Naive thymus-derived CD4-positive, alpha-beta T cell (primary cell): ENCODE results near the gene STEAP3. TPM values are rescaled to one million over a fixed set of nuclear protein-coding genes. Genes with fewer than 3 reads are reported as not detected.

ENCODE experiments used
- ATAC-seq: fragments of 150-1000 bp; cut with Tn5 transposase; 2 replicates; pipeline ENCODE4 v1.10.0; 2021; ENCODE audit warnings: mild to moderate bottlenecking, moderate library complexity
- CTCF ChIA-PET: fragments of 350-600 bp; sonication (Branson Sonifier 250); formaldehyde crosslinking; loops from one replicate; lab custom pipeline; 2021; ENCODE audit warnings: antibody characterized with exemption; lab: Charles Lee
- POLR2A ChIA-PET: fragments of 350-600 bp; sonication (Branson Sonifier 250); formaldehyde crosslinking; loops from one replicate; lab custom pipeline; 2021; ENCODE audit warnings: antibody characterized with exemption, inconsistent platforms; lab: Charles Lee
- DNase-seq, 9 donors: peaks; one replicate each; pipeline versions ENCODE4 v3.0.0 to v3.0.0-alpha.2; 2020 to 2022; ENCODE audit warnings: mixed read lengths in 1 of 9
- H3K27ac ChIP-seq: one replicate; pipeline ENCODE4 v1.7.0; 2013; ENCODE audit warnings: mild to moderate bottlenecking, low read depth, low read length, moderate library complexity
- H3K27me3 ChIP-seq, 2 donors: one replicate each; pipeline ENCODE4 v1.7.0; 2013; ENCODE audit warnings: low read length in 2 of 2, mild to moderate bottlenecking in 2 of 2, moderate library complexity in 2 of 2; ENCODE audit not compliant: control insufficient read depth in 2 of 2, insufficient read depth in 2 of 2
- H3K36me3 ChIP-seq, 3 experiments: 1 replicate in 2 of 3; 2 replicates in 1 of 3; pipeline ENCODE4 v1.7.0; 2013; ENCODE audit warnings: low read length in 3 of 3, mild to moderate bottlenecking in 3 of 3, moderate library complexity in 1 of 3; ENCODE audit not compliant: insufficient read depth in 3 of 3, control insufficient read depth in 2 of 3
- H3K4me1 ChIP-seq, 2 donors: one replicate each; pipeline ENCODE4 v1.7.0; 2013; ENCODE audit warnings: low read length in 2 of 2, mild to moderate bottlenecking in 2 of 2, moderate library complexity in 1 of 2; ENCODE audit not compliant: control insufficient read depth in 2 of 2, insufficient read depth in 2 of 2
- H3K4me3 ChIP-seq: 2 replicates; pipeline ENCODE4 v1.7.0; 2013; ENCODE audit warnings: mild to moderate bottlenecking, low read length
- H3K9me3 ChIP-seq, 3 experiments: 1 replicate in 2 of 3; 2 replicates in 1 of 3; pipeline ENCODE4 v1.7.0; 2013; ENCODE audit warnings: low read length in 3 of 3; ENCODE audit not compliant: control insufficient read depth in 2 of 3
- H3K27ac Mint-ChIP-seq, 9 donors: one replicate each; pipeline ENCODE4 v1.8.0; 2020 to 2022; ENCODE audit warnings: mixed read lengths in 9 of 9, mild to moderate bottlenecking in 8 of 9, moderate library complexity in 5 of 9, inconsistent platforms in 2 of 9
- H3K27me3 Mint-ChIP-seq, 5 donors: one replicate each; pipeline ENCODE4 v1.8.0; 2021 to 2022; ENCODE audit warnings: mixed read lengths in 5 of 5, mild to moderate bottlenecking in 1 of 5
- H3K36me3 Mint-ChIP-seq, 5 donors: one replicate each; pipeline ENCODE4 v1.8.0; 2020 to 2022; ENCODE audit warnings: mixed read lengths in 5 of 5, mild to moderate bottlenecking in 3 of 5, inconsistent platforms in 1 of 5
- H3K4me1 Mint-ChIP-seq, 7 donors: one replicate each; pipeline ENCODE4 v1.8.0; 2020 to 2022; ENCODE audit warnings: mixed read lengths in 7 of 7, mild to moderate bottlenecking in 3 of 7, inconsistent platforms in 1 of 7
- H3K4me3 Mint-ChIP-seq, 10 donors: one replicate each; pipeline ENCODE4 v1.8.0; 2020 to 2022; ENCODE audit warnings: mild to moderate bottlenecking in 10 of 10, mixed read lengths in 10 of 10, moderate library complexity in 6 of 10, inconsistent platforms in 2 of 10
- H3K9me3 Mint-ChIP-seq, 11 donors: one replicate each; pipeline ENCODE4 v1.8.0; 2020 to 2022; ENCODE audit warnings: mixed read lengths in 11 of 11, mild to moderate bottlenecking in 4 of 11, inconsistent platforms in 1 of 11, moderate library complexity in 1 of 11
- intact Hi-C, 2 donors: fragments of 100-400 bp; cut with micrococcal nuclease; formaldehyde crosslinking; loops; one replicate each; pipeline ENCODE4 v1.15.1; 2023
- polyA plus RNA-seq, 2 donors: library from polyadenylated mRNA; unstranded; fragments of 300-500 nt; fragmentation: Illumina TruSeq; gene quantifications; one replicate each; pipeline ENCODE4 v1.2.3, GENCODE V29; 2021
- total RNA-seq, 6 experiments: library from RNA in 5 of 6; stranded (reverse) in 5 of 6; gene quantifications; 1 replicate in 5 of 6; 2 replicates in 1 of 6; pipeline ENCODE4 v1.2.3 and lab custom pipeline; 2021 to 2026

STEAP3 gene
- total and polyA plus RNA-seq, 7 experiments from 2014 or later = 0.10 to 1.9 (median 0.16) TPM; not detected in 2

- DNase-seq = no peak
- Mint-ChIP-seq H3K4me3 (no peak overlapping the region), H3K4me1 (peaks cover 0 to 2% (median 0%) of the 10 kb centered on the region in 7 donors), H3K9me3 (no peaks in the 10 kb centered on the region), H3K36me3 (no peaks in the 10 kb centered on the region), H3K27me3 (peaks cover 17 to 51% (median 34%) of the 10 kb centered on the region in 5 donors), H3K27ac (no peak overlapping the region)
- no peak for ATAC-seq
- intact Hi-C loops = no loop called here
- Histone ChIP-seq H3K36me3 (no peaks in the 10 kb centered on the region), H3K9me3 (no peaks in the 10 kb centered on the region), H3K27ac (no peak overlapping the region), H3K27me3 (peaks cover 0 to 4% of the 10 kb centered on the region in 2 donors), H3K4me3 (no peak overlapping the region), H3K4me1 (no peaks in the 10 kb centered on the region)
- ChIA-PET POLR2A (no interaction called here), CTCF (no interaction called here)
Observed at GRCh38 chr2:119219873-119220272, 3.8 kb upstream of the STEAP3 start.

- no peak overlapping the region for H3K4me3 ChIP-seq
- H3K4me3 Mint-ChIP-seq = peak overlapping the region in 2 of 10 donors; percentile 1 to 19
- DNase-seq (no peak), ATAC-seq (no peak)
- H3K27me3 ChIP-seq = peaks cover 0 to 4% of the 10 kb centered on the region in 2 donors
- H3K9me3 Mint-ChIP-seq = no peaks in the 10 kb centered on the region
- H3K27me3 Mint-ChIP-seq = peaks cover 17 to 53% (median 37%) of the 10 kb centered on the region in 5 donors
- no peaks in the 10 kb centered on the region for H3K36me3 Mint-ChIP-seq
- no peak overlapping the region for H3K27ac ChIP-seq
- ChIA-PET POLR2A (interaction anchor here (0.5 kb wide), 1 partner anchor 32 kb away, joined by 5 read pairs; no protein-coding TSS in a partner anchor), CTCF (no interaction called here)
- H3K27ac Mint-ChIP-seq = no peak overlapping the region
- H3K9me3 ChIP-seq = no peaks in the 10 kb centered on the region
- intact Hi-C loops = no loop called here
- no peaks in the 10 kb centered on the region for H3K36me3 ChIP-seq
- H3K4me1 ChIP-seq = no peaks in the 10 kb centered on the region
- peaks cover 0 to 2% (median 0%) of the 10 kb centered on the region in 7 donors for H3K4me1 Mint-ChIP-seq
Observed at GRCh38 chr2:119220720-119221301, 2.8 kb upstream of the STEAP3 start.

- Histone ChIP-seq H3K27ac (no peak overlapping the region), H3K4me3 (no peak overlapping the region), H3K4me1 (no peaks in the 10 kb centered on the region), H3K9me3 (no peaks in the 10 kb centered on the region), H3K27me3 (peaks cover 0 to 4% of the 10 kb centered on the region in 2 donors), H3K36me3 (no peaks in the 10 kb centered on the region)
- Mint-ChIP-seq H3K4me1 (peaks cover 0 to 2% (median 0%) of the 10 kb centered on the region in 7 donors), H3K27me3 (peaks cover 17 to 56% (median 39%) of the 10 kb centered on the region in 5 donors), H3K4me3 (peak overlapping the region in 1 of 10 donors; percentile 19), H3K9me3 (no peaks in the 10 kb centered on the region), H3K36me3 (no peaks in the 10 kb centered on the region), H3K27ac (no peak overlapping the region)
- ATAC-seq = no peak
- DNase-seq = no peak
- POLR2A ChIA-PET = no interaction called here
- CTCF ChIA-PET = no interaction called here
- intact Hi-C loops = no loop called here
Observed at GRCh38 chr2:119221609-119222008, 2.0 kb upstream of the STEAP3 start.

- no peaks in the 10 kb centered on the region for H3K4me1 ChIP-seq
- intact Hi-C loops = no loop called here
- no peak overlapping the region for H3K27ac Mint-ChIP-seq
- H3K9me3 Mint-ChIP-seq = no peaks in the 10 kb centered on the region
- H3K36me3 Mint-ChIP-seq = no peaks in the 10 kb centered on the region
- H3K4me3 ChIP-seq = no peak overlapping the region
- POLR2A ChIA-PET = no interaction called here
- peak overlapping the region in 3 of 10 donors; percentile 8 to 75 (median 18) for H3K4me3 Mint-ChIP-seq
- CTCF ChIA-PET = no interaction called here
- H3K36me3 ChIP-seq = no peaks in the 10 kb centered on the region
- peaks cover 17 to 53% (median 39%) of the 10 kb centered on the region in 5 donors for H3K27me3 Mint-ChIP-seq
- peaks cover 0 to 2% (median 0%) of the 10 kb centered on the region in 7 donors for H3K4me1 Mint-ChIP-seq
- no peak overlapping the region for H3K27ac ChIP-seq
- H3K9me3 ChIP-seq = no peaks in the 10 kb centered on the region
- DNase-seq = no peak
- H3K27me3 ChIP-seq = peaks cover 0 to 4% of the 10 kb centered on the region in 2 donors
- ATAC-seq = no peak
Observed at GRCh38 chr2:119222213-119222612, 1.4 kb upstream of the STEAP3 start.

- no peak overlapping the region for H3K27ac Mint-ChIP-seq
- Histone ChIP-seq H3K4me1 (no peaks in the 10 kb centered on the region), H3K27me3 (peaks cover 0 to 4% of the 10 kb centered on the region in 2 donors), H3K27ac (no peak overlapping the region), H3K4me3 (no peak overlapping the region), H3K9me3 (no peaks in the 10 kb centered on the region), H3K36me3 (no peaks in the 10 kb centered on the region)
- no peaks in the 10 kb centered on the region for H3K9me3 Mint-ChIP-seq
- ChIA-PET CTCF (no interaction called here), POLR2A (no interaction called here)
- no peaks in the 10 kb centered on the region for H3K36me3 Mint-ChIP-seq
- no peak for DNase-seq
- intact Hi-C loops = no loop called here
- H3K4me1 Mint-ChIP-seq = peaks cover 0 to 2% (median 0%) of the 10 kb centered on the region in 7 donors
- peak overlapping the region in 6 of 10 donors; percentile 16 to 75 (median 47) for H3K4me3 Mint-ChIP-seq
- no peak for ATAC-seq
- H3K27me3 Mint-ChIP-seq = peaks cover 17 to 51% (median 39%) of the 10 kb centered on the region in 5 donors
Observed at GRCh38 chr2:119222863-119223520, 642 bp upstream of the STEAP3 start.

- H3K27ac ChIP-seq = no peak overlapping the region
- H3K27me3 ChIP-seq = peaks cover 0 to 4% of the 10 kb centered on the region in 2 donors
- intact Hi-C loops = no loop called here
- CTCF ChIA-PET = no interaction called here
- Mint-ChIP-seq H3K4me1 (peaks cover 0 to 2% (median 0%) of the 10 kb centered on the region in 7 donors), H3K4me3 (peak overlapping the region in 2 of 10 donors; percentile 11 to 16), H3K27ac (no peak overlapping the region), H3K36me3 (no peaks in the 10 kb centered on the region), H3K9me3 (no peaks in the 10 kb centered on the region), H3K27me3 (peaks cover 17 to 51% (median 37%) of the 10 kb centered on the region in 5 donors)
- POLR2A ChIA-PET = no interaction called here
- H3K9me3 ChIP-seq = no peaks in the 10 kb centered on the region
- no peak overlapping the region for H3K4me3 ChIP-seq
- H3K4me1 ChIP-seq = no peaks in the 10 kb centered on the region
- ATAC-seq = no peak
- H3K36me3 ChIP-seq = no peaks in the 10 kb centered on the region
- no peak for DNase-seq
Observed at GRCh38 chr2:119224391-119225104, 914 bp downstream of the STEAP3 start.
